ENCODE measurements around the gene SLC5A4. TPM values are rescaled to one million over a fixed set of nuclear protein-coding genes. Genes with fewer than 3 reads are reported as not detected.

The SLC5A4 gene
- total and polyA plus RNA-seq, 2 of the 4 experiments (the other 2 are of a cell fraction): 0.10 to 0.18 TPM

GRCh38 chr22:32202161-32202538, 53.0 kb downstream of the SLC5A4 start:
- POLR2A ChIA-PET (ENCODE audit: unreplicated experiment): interaction anchor here (0.6 kb wide), 1 partner anchor 1008 kb away, joined by 4 read pairs; no protein-coding TSS in a partner anchor
- intact Hi-C loops (cut with micrococcal nuclease): loop anchor here (1.0 kb wide), 1 partner anchor 271 kb away; no protein-coding TSS in a partner anchor
- H3K4ac ChIP-seq (ENCODE audit: low read depth, low read length): no peak overlapping the region

More at GRCh38 chr22:32202161-32202538, 53.0 kb downstream of the SLC5A4 start:
- Histone ChIP-seq H3K36me3 (ENCODE audit: control insufficient read depth, insufficient read depth, low read length) (no peaks in the 10 kb centered on the region), H3K27ac (ENCODE audit: insufficient read depth, low read length) (no peak overlapping the region), H3K4me2 (ENCODE audit: low read depth, low read length) (no peak overlapping the region), H2BK120ac (ENCODE audit: low read depth, low read length) (no peak overlapping the region), H3K27me3 (ENCODE audit: control insufficient read depth, insufficient read depth, low read length) (peaks cover 18% of the 10 kb centered on the region; the same call in 1 of the 2 replicates), H2BK20ac (ENCODE audit: low read depth, low read length) (no peak overlapping the region), H2BK5ac (ENCODE audit: low read depth, low read length, poor library complexity, severe bottlenecking) (no peak overlapping the region), H3K4me3 (ENCODE audit: insufficient read depth, low read depth, low read length) (no peak overlapping the region), H4K5ac (ENCODE audit: low read depth, low read length) (no peak overlapping the region), H4K8ac (ENCODE audit: low read depth in 2 of 2, low read length in 2 of 2) (no peak overlapping the region), H2AFZ (replicated peaks; ENCODE audit: low read length, poor library complexity) (no peak overlapping the region), H2AK5ac (ENCODE audit: low read depth, low read length) (no peak overlapping the region), H4K20me1 (ENCODE audit: insufficient read depth, low read length) (no peaks in the 10 kb centered on the region), H3K9me1 (ENCODE audit: insufficient read depth, low read length) (no peaks in the 10 kb centered on the region), H3K9me3 (ENCODE audit: control insufficient read depth, insufficient read depth, low read length) (no peaks in the 10 kb centered on the region), H3K56ac (ENCODE audit: extremely low read depth, insufficient read depth, low read length) (no peak overlapping the region), H3K79me1 (ENCODE audit: low read depth in 1 of 2, low read length in 2 of 2) (no peaks in the 10 kb centered on the region), H3K18ac (ENCODE audit: low read depth, low read length) (no peak overlapping the region), H3K4me1 (ENCODE audit: control insufficient read depth, insufficient read depth, low read length) (no peaks in the 10 kb centered on the region), H3K14ac (replicated peaks; ENCODE audit: low read depth, low read length) (no peak overlapping the region), H4K91ac (ENCODE audit: insufficient read depth, low read depth, low read length) (no peak overlapping the region), H2BK15ac (ENCODE audit: low read depth, low read length) (no peak overlapping the region), H3K9ac (ENCODE audit: low read depth, low read length) (no peak overlapping the region), H3K23ac (ENCODE audit: low read depth, low read length) (no peak overlapping the region), H2AK9ac (replicated peaks; ENCODE audit: low read depth, low read length, poor library complexity) (no peak overlapping the region)
- dilution Hi-C loops (cut with HindIII; ENCODE audit: low sequenced_read_pairs, unreplicated experiment): no loop called here
- 30% methylated on average over 4 of the region's 4 CpGs; no CpG with 5 or more reads in 1 of the 2 experiments for WGBS, 2 experiments (ENCODE audit: extremely low coverage in 2 of 2, insufficient read length in 1 of 2)
- CTCF ChIA-PET: interaction anchor here (0.5 to 1.0 kb wide), 4 partner anchors 9 to 1010 kb away, joined by 3 to 5 read pairs (median 3); no protein-coding TSS in a partner anchor
- ATAC-seq (ENCODE audit: low read depth): no peak
- BruUV-seq (replicated peaks): no TSS peak
- TF ChIP-seq, protein P1, sequence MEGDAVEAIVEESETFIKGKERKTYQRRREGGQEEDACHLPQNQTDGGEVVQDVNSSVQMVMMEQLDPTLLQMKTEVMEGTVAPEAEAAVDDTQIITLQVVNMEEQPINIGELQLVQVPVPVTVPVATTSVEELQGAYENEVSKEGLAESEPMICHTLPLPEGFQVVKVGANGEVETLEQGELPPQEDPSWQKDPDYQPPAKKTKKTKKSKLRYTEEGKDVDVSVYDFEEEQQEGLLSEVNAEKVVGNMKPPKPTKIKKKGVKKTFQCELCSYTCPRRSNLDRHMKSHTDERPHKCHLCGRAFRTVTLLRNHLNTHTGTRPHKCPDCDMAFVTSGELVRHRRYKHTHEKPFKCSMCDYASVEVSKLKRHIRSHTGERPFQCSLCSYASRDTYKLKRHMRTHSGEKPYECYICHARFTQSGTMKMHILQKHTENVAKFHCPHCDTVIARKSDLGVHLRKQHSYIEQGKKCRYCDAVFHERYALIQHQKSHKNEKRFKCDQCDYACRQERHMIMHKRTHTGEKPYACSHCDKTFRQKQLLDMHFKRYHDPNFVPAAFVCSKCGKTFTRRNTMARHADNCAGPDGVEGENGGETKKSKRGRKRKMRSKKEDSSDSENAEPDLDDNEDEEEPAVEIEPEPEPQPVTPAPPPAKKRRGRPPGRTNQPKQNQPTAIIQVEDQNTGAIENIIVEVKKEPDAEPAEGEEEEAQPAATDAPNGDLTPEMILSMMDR (conservative IDR thresholded peaks at IDR 0.05; ENCODE audit: low read depth, low read length): no peak
- no peak for TF ChIP-seq CEBPB (IDR thresholded peaks at IDR 0.05; ENCODE audit: low read depth, low read length)
- no peak for TF ChIP-seq POLR2A (IDR thresholded peaks at IDR 0.05; ENCODE audit: low read depth, low read length)
- TF ChIP-seq MAZ (IDR thresholded peaks at IDR 0.05; ENCODE audit: borderline replicate concordance, low read depth, low read length): no peak
- no peak for TF ChIP-seq RCOR1 (IDR thresholded peaks at IDR 0.05; ENCODE audit: insufficient replicate concordance, low read length)
- TF ChIP-seq ELK1 (IDR thresholded peaks at IDR 0.05; ENCODE audit: borderline replicate concordance, low read depth, low read length): no peak
- no peak for TF ChIP-seq RAD21 (IDR thresholded peaks at IDR 0.05; ENCODE audit: low read length)
- TF ChIP-seq MXI1 (IDR thresholded peaks at IDR 0.05; ENCODE audit: borderline replicate concordance, low read depth, low read length): no peak
- TF ChIP-seq RFX5 (IDR thresholded peaks at IDR 0.05; ENCODE audit: low read depth, low read length): no peak
- TF ChIP-seq FOS (IDR thresholded peaks at IDR 0.05; ENCODE audit: low read depth, low read length): no peak
- no peak for TF ChIP-seq SMC3 (IDR thresholded peaks at IDR 0.05; ENCODE audit: low read depth, low read length)
- no peak for TF ChIP-seq NFE2L2 (IDR thresholded peaks at IDR 0.05; ENCODE audit: low read depth, low read length)
- no peak for TF ChIP-seq CHD1 (IDR thresholded peaks at IDR 0.05; ENCODE audit: low read depth, low read length)
- in situ Hi-C loops (cut with MboI; ENCODE audit: low sequenced_read_pairs): no loop called here
- DNase-seq: no peak

All from IMR-90 (cell line).